Cardiac fibroblast (primary cell): ENCODE measurements around the gene PXDN.

Source experiments
- DNase-seq, 2 donors: peaks; one replicate each; pipeline versions ENCODE4 v3.0.0 to v3.0.0-alpha.2; 2010; ENCODE audit warnings: low read depth in 2 of 2
- H3K4me3 ChIP-seq, 2 donors: replicated peaks in 1 of 2; 1 replicate in 1 of 2; 2 replicates in 1 of 2; pipeline ENCODE4 v1.5.1; 2011; ENCODE audit warnings: low read depth in 2 of 2, low read length in 2 of 2, mild to moderate bottlenecking in 2 of 2, moderate library complexity in 1 of 2
- CTCF ChIP-seq: IDR thresholded peaks from one replicate; pipeline ENCODE4 v1.5.1; 2011; ENCODE audit warnings: low read depth, mild to moderate bottlenecking, low read length, inconsistent platforms

The PXDN gene

GRCh38 chr2:1591978-1592907 is 152.1 kb downstream of the PXDN start:
- peak; percentile 89 for TF ChIP-seq CTCF
- H3K4me3 ChIP-seq = peak overlapping the region in 1 of 2 donors; percentile 13
- peak; percentile 91 to 98 for DNase-seq

DNA sequence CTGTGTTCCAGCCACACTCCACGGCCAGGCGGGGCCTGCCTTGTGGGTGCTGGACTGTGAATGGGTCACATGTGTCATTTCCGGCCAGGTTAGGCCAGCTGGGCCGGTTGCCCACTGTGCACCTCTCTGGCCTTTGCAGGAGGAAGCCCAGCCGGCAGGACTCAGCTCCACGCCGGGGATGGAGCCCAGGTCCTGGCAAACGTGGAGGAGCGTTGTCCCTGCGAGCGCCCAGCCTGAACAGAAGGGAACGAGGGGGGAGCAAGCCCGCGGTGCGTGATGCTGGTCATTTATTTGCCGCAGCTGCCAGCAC is 152.9 kb downstream of the PXDN start:
- no peak for TF ChIP-seq CTCF

DNA sequence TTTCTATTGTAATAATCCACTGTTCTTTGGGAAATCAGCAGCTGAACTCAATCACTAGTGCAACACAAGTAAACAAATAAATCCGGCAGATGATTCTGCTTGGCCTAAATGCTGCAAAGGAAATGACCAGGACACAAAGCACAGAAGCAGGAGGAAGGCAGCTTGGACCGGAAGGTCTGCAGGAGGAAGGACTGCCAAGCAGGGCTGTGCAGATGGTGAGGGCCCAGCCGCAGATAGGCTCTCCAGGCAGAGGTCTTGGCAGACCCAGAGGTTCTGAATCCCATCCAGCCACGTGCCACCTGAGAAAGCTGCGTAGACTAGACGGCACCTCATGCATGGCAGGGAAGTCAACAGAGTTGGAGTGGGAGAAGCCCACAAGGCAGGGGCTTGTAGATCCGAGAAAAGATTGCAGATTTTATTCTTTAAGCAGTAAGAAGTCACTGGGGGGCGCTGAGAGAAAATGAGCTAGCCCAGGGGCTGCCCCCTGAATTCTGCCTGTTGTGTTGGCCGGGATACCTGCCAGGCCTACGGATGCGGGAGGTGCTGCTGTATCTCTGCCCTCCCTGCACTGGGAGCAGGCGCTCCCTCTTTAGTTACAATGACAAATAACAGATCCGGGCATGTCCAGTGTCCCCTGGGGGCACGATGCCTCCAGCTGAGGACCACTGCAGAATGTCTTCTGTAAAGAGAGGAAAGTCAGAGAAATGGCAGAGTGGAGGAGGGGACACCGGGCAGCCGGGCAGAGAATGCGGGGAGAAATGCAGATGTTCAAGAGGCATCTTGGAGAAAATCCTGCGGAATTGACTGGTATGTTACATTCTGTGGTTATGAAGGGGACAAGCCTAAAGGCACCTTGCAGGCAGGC is 153.5 kb downstream of the PXDN start:
- H3K4me3 ChIP-seq = peak overlapping the region in 1 of 2 donors; percentile 5
- no peak for TF ChIP-seq CTCF
- DNase-seq = peak; percentile 62 to 65

More for the DNA sequence above, 152.9 kb downstream of the PXDN start:
- peak; percentile 26 to 53 for DNase-seq
- peak overlapping the region; percentile 5 to 13 for H3K4me3 ChIP-seq

GRCh38 chr2:1588978-1589621 is 155.2 kb downstream of the PXDN start:
- no peak overlapping the region for H3K4me3 ChIP-seq
- DNase-seq = peak in 1 of 2 donors; percentile 37
- no peak for TF ChIP-seq CTCF

DNA sequence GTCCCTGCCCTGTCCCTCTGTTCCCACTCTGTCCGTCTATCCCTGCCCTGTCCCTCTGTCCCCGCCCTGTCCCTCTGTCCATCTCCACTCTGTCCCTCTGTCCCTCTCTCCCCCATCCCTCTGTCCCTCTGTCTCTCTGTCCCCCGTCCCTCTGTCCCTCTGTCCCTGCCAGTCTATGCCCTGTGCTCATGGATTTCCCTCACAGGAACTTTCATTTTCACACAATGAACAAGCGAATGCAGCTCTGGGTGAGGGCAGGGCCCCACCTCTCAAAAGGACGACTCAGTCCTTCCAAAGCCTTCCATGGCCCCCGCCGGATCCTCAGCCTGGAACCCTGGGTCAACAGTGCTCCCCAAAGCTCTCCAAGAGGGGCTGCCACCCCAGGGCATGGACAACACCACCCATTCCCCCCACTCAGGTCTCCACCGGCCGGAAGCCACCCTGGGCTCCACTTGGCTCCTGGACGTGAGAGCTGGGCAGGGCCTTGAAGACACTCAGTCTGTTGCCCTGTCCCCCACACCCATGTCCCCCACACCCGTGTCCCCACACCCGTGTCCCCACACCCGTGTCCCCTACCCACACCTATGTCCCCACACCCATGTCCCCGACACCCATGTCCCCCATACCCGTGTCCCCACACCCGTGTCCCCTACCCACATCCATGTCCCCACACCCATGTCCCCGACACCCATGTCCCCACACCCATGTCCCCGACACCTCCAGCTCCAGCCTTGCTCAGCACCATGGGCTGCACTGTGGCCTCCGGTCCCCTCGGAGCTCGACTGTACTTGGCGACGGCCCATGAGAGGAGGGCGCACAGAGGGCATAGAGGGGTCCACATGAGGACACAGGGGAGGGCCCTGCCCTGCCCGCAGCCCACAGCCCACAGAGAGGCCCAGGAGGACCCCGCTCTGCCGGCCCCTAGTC is 156.0 kb downstream of the PXDN start:
- DNase-seq = no peak
- TF ChIP-seq CTCF = no peak

More for the DNA sequence above, 156.0 kb downstream of the PXDN start:
- no peak overlapping the region for H3K4me3 ChIP-seq
